GM19467 (cell line): ENCODE measurements around the gene OR2AG1.
"Not testable (repeated sequence)": the region's sequence is repeated elsewhere in the genome, so short reads cannot be mapped to it uniquely, and the experiment has no call there.

ENCODE experiments used
- ATAC-seq: cut with Tn5 transposase; IDR thresholded peaks from one replicate; pipeline ENCODE4 v1.9.1; 2021; ENCODE audit warnings: mild to moderate bottlenecking, moderate library complexity; ENCODE audit not compliant: unreplicated experiment

The OR2AG1 gene

DNA sequence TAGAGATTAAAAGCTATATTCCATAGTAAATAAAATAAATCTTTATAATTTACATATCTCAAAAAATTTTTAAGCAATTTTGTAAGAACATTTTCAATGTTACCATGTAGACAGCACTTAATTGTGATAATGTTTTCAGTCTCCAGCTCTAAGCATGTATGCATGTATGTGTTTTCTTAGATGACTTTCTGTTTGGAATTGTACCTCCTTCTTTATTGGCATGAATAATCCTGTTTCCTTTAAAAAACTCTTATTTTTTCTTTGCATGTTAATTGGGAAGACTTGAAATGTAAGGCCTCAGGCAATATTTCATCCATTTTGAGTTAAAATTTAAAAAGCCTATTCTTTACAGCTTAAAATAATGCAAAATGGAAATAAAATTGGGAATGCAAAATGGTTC is 2.0 kb upstream of the OR2AG1 start:
- no peak for ATAC-seq

DNA sequence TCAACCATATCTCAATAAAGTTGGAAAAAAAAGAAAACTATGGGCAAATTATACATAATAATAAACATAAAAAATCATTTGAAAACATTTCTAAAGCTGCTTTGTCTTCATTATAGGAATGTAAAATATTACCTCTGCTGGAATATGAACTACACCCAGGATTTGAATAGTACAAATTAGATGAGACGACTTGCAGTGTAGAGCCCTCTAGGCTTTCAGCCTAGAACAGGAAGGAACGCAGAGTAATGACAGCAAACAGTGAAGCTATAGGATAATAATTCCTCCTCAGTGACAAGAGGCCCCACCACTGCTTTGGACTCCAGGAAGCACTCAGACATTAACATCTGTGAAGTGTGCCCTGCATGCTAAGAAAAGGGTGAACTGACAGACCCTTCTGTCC is 7.7 kb downstream of the OR2AG1 start:
- no peak for ATAC-seq

DNA sequence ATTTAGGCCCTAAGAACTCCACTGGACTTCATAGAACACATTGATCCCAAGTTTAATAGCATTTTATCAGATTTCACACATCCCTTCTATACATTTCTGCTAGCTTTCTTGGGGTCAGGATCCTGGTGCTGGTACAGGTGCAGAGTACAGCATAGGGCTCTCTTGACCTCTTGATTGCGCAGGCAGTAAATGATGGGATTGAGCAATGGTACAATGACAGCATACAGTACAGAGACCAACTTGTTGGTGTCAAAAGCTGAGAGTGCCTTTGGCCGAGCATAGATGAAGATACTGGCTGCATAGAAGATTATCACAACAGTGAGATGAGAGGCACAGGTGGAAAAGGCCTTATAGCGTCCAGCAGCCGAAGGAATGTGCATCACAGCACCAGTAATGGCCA is 11.8 kb downstream of the OR2AG1 start:
- ATAC-seq = no peak

DNA sequence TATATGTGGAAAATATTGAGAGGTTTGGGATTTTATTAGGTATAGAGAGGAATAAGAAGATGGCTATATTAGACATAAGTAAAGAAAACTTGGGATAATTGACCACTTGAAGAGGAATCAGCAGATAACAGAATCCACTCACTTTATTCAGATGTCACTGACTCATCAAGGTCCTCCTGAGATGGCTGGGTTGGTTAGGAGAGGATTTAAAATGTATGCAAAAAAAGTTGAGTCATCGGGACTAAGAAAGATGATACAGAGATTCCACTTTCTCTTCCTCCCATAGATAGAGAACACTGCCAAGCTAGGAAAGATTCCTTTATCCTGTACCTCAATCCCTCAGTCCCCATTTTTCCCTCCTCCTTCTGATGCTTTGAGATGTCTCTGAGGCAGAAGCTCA is 16.6 kb downstream of the OR2AG1 start, which contains the start of gene OR6A2:
Gene OR6A2 (minus strand): TSS at position 288 of the 400 bp plus-strand sequence. CDS start 3,981 bp downstream, outside the sequence.
- no peak for ATAC-seq

DNA sequence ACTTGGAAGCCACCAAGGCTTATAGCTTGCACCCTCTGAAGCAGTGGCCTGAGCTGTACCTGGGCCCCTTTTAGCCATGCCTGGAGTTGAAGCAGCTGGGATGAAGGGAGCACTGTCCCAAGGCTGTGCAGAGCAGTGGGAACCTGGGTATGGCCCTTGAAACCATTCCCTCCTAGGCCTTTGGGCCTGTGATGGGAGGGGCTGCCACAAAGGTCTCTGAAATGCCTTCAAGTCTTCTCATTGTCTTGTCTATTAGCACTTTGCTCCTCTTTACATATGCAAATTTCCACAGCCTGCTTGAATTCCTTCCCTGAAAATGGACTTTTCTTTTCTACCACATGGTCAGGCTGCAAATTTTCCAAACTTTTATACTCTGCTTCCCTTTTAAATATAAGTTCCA is 18.3 kb downstream of the OR2AG1 start:
- ATAC-seq = not testable (repeated sequence)

DNA sequence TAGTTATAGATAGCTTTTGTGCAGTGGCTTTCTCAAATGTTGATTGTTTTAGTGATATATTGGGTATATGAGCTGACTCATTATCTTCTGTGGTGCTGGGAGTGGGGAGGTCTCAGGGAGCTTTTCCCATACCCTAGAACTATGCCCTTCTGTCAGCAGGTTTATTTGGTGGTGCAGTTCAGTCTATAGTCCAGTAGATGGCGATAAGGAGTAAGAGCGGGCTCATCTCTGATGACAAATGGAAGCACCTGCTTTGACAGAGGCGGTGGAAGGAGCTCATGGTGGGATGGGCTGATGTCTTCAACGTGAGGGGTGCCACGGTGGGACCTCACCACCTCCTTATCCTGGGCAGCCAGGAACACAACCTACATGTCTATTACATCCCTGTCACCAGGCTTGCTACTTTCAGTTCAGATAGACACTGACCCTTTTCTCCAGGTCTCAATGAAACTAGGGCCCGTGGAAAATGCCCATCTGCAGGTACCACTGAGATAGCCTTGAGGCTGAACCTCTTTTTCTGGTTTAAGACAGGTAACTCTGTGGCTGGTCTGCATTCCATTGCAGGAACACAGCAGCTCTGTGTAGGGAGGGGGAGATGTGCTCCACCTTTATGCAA is 29.7 kb downstream of the OR2AG1 start:
- no peak for ATAC-seq

DNA sequence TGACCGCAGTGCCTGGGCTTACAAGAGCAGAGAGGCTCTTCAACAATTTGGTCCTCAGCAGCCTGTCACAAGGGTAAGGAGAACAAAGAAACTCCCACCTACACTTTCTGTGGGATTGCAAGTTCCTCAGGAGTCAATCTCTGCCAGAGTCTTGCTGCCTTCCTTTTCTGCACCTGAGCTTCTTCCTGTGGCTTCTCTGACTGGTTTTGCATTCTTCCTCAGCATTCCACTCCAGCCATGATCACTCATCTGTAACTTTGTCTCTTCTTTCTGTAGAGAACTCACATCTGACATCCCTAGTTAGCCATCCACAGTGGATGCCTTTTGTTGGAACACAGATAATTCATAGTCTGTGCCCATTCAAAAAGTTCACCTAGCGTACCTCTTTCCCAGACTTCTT is 30.8 kb downstream of the OR2AG1 start:
- ATAC-seq = no peak

DNA sequence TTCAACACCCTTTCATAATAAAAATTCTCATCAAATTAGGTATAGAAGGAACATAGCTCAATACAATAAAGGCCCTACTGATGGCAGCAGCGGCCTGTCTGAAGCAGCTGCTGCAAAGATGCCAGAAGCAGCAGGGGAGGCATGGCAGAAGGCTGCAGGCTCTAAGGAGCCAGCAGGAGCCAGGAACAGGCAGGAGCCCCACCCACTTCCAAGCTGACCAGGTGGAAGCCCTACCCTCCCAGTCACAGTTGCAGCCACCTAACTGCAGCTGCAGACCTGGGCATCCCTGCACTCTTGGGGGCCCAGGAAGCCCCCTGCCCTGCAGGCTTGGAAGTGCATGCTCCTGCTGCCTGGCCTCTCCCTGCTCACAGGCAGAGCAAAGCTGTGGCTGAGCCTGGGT is 34.9 kb downstream of the OR2AG1 start:
- ATAC-seq = no peak

DNA sequence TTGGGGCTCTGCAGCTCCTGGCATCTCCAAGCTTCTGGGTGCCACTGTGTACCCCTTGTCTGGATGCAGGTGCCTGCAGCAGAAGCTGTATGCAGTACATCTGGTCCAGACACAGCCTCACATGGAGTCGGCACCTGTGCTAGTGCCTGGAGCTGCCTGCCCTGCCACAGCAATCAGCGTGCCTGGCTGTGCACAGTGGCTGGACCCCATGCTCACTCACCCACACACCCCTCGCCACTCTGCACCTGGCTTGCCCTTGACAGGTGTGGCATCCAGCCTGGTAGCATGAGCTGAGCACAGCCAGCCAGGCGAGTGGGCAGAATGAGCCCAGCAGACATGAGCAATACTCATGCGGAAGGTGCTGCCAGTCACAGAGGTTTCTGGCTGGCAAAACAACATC is 36.1 kb downstream of the OR2AG1 start:
- ATAC-seq = no peak

DNA sequence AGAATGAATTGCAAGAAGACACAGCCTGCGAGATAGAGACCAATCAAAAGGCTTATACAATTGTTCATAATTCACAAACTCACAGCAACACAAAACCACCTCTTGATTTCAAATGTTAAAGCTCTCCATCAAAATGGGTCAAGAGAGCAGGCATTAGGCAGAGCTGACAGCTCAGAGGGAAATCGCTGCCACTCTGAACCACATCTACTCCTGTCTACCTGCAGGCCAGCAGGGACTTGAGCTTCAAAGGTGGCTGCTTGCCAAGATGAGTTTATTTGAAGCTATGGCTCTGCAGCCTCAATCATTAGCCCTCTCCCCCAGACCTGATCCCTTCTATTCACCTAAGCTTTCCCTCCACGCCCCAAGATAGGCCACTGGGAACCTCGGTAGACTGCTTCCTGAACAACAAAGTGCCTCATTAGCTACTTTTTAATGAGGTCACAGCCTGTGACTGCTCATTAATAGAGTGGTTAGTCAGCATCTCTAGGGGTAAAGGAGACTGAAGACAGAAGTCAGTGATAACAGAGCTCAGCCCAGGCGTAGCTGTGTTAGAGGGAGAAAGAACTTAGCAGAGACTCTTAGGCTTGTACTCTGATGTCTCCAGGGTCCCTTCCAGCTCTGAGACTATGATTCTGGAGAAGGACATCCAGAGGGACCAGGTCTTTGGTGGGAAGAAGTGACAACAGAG is 41.5 kb downstream of the OR2AG1 start:
- ATAC-seq = no peak

DNA sequence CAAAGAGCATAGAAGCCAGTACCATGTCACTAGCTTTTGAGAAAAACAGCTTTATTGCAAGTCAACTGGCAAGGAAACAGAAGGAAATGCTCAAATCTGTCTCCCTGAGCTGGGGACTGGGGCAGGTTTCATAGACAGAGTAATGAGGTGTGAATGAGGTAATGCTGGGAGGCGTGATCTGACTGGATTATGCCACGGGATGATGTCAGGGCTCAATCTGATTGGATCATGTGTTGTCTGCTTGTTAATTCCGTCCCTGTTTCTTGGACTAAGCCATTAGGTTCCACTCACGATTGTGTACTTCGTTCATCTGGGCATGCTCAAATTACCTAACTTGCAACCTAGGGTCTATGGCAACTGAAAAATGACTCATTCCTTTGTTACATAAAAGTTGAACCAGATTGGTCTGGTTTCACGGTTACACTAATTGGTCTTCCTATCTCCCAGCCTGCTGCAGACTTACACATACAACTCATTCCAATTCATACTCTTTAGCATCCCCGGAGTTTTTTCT is 42.5 kb downstream of the OR2AG1 start:
- ATAC-seq = no peak

DNA sequence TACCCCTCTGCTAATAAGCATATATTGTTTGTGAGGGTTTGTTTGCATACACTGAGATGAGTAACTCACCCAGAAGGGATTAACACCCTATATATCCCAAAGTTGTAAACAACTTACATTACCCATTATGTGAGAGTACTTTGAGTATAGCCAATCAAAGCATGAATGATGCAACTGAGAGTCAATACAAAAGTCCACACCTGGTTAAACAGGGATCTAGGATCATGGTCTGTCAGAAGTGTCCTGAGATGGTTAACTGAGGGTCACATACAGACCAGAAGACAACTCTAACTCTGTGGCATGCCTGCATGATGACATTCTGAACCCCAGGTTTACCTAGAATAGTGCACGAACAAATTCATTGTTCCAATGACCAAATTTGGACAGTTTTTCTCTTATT is 45.3 kb downstream of the OR2AG1 start:
- no peak for ATAC-seq

DNA sequence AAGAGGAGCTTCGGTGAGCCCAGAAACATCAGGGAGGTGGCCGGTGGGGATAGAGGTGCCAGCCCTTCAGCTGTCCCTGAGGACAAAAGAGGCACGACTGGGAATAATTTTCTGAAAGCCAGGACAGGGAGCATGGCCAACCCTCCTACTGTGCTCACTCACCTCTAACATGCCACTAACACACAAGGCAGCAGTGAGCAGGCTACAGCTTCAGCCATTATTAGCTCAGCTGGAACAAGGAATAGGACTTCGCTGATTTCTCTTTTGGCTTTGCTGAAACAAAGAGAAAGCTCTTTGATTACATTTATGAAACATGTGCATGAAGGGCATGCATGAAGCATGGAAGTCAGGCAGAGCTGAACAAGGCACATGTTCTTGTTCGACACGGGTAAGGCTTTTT is 50.5 kb downstream of the OR2AG1 start:
- no peak for ATAC-seq

DNA sequence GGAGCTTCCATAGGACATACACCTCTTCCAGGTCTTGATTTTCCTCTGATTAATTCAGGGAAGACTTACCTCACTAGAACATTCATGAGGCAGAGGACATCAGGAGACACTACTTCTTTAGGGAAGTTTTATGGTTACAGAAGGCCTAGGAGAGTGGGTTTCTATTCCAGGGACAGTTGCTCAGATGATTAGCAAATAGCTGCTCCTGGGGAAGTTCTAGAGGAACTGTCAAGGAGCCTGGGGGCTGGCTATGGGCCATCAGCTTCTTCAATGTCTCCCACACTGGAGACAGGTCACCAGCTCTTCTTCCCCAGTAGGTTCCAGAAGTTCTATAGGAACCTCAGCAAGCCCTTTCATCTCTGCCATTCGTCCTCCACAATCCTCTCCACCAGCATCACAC is 51.2 kb downstream of the OR2AG1 start:
- ATAC-seq = no peak
